A673 (cell line): ENCODE measurements around the gene ACOXL. TPM values are rescaled to one million over a fixed set of nuclear protein-coding genes. Genes with fewer than 3 reads are reported as not detected.

Source experiments
- BruUV-seq: library from RNA; stranded (reverse); fragments of 400-500 nt; replicated peaks from 2 replicates; lab custom pipeline; 2021; lab: Mats Ljungman, UMichigan
- CTCF ChIA-PET: fragments of 300-600 bp; sonication (Branson Sonifier 250); formaldehyde crosslinking; loops from one replicate; lab custom pipeline; 2022; ENCODE audit warnings: antibody characterized with exemption; lab: Charles Lee
- POLR2A ChIA-PET: fragments of 300-600 bp; sonication (Branson Sonifier 250); formaldehyde crosslinking; loops from one replicate; lab custom pipeline; 2022; ENCODE audit warnings: antibody characterized with exemption; ENCODE audit not compliant: low non-redundant PET; lab: Charles Lee
- DNase-seq: peaks from one replicate; pipeline ENCODE4 v3.0.0-alpha.2; 2015; ENCODE audit warnings: low spot score
- H3K27ac ChIP-seq: fragments of 200-600 bp; sonication (generic); 2 replicates; pipeline ENCODE4 v1.5.1; 2016; ENCODE audit warnings: mixed run types, low read depth, mild to moderate bottlenecking, mixed read lengths, antibody characterized with exemption, low read length; ENCODE audit not compliant: poor library complexity, severe bottlenecking
- H3K27me3 ChIP-seq: fragments of 200-600 bp; sonication (generic); replicated peaks from 2 replicates; pipeline ENCODE4 v1.6.1; 2017; ENCODE audit warnings: mixed run types, low read depth, mild to moderate bottlenecking, mixed read lengths, antibody characterized with exemption, low read length; ENCODE audit not compliant: insufficient read depth, poor library complexity
- H3K36me3 ChIP-seq: fragments of 200-600 bp; sonication (generic); 2 replicates; pipeline ENCODE4 v1.6.1; 2016; ENCODE audit warnings: mixed run types, mild to moderate bottlenecking, mixed read lengths, antibody characterized with exemption, low read length; ENCODE audit not compliant: insufficient read depth, poor library complexity, severe bottlenecking
- H3K4me1 ChIP-seq: fragments of 200-600 bp; sonication (generic); 2 replicates; pipeline ENCODE4 v1.6.1; 2017; ENCODE audit warnings: mixed run types, mild to moderate bottlenecking, mixed read lengths, antibody characterized with exemption, low read length; ENCODE audit not compliant: insufficient read depth, poor library complexity, severe bottlenecking
- H3K4me3 ChIP-seq: fragments of 200-600 bp; sonication (generic); 2 replicates; pipeline ENCODE4 v1.5.1; 2016; ENCODE audit warnings: low read depth, mixed run types, mild to moderate bottlenecking, mixed read lengths, low read length; ENCODE audit not compliant: poor library complexity, severe bottlenecking
- H3K9me3 ChIP-seq: fragments of 200-600 bp; sonication (generic); 2 replicates; pipeline ENCODE4 v1.6.1; 2016; ENCODE audit warnings: mixed run types, low read depth, mild to moderate bottlenecking, mixed read lengths, antibody characterized with exemption, low read length; ENCODE audit not compliant: poor library complexity, severe bottlenecking
- CTCF ChIP-seq: fragments of 300-800, 200-600 bp; sonication (generic); conservative IDR thresholded peaks from 2 replicates; pipeline ENCODE4 v1.5.1; 2017; ENCODE audit warnings: low read depth, mild to moderate bottlenecking, antibody characterized with exemption, low read length, moderate library complexity, mixed read lengths
- EZH2 ChIP-seq: fragments of 200-600 bp; sonication (generic); IDR thresholded peaks from 2 replicates; pipeline ENCODE4 v1.6.1; 2017; ENCODE audit warnings: borderline replicate concordance, low read depth, mild to moderate bottlenecking, mixed read lengths, antibody characterized with exemption, low read length; ENCODE audit not compliant: poor library complexity, severe bottlenecking
- intact Hi-C: fragments of 100-400 bp; cut with micrococcal nuclease; formaldehyde crosslinking; loops from one replicate; pipeline ENCODE4 v1.10.0; 2022; ENCODE audit not compliant: unreplicated experiment
- total RNA-seq: library from RNA; stranded (reverse); gene quantifications from 2 replicates; pipeline ENCODE4 v1.2.3, GENCODE V29; 2021

ACOXL gene
- total RNA-seq, 1 experiment from 2014 or later, result not detected

DNA sequence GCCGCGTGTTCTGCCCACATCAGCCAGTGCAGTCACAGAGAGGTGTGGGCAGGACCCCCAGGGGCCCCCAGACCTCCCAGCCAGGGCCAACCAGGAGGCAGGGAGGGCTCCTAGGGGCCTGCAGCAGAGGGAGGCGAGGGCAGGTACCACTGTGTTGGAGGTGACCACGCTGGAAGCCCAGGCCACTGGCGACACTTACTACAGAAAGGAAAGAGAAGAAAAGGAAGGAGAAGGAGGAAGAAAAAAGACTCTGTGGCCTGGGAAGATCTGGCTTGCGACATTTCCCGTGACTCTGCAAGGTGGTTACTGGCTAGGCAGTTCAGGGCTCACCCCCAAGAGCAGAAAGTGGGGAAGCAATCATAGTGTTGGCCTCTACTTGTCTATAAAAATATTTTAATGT is 290.3 kb downstream of the ACOXL start:
- no peak overlapping the region for H3K4me3 ChIP-seq
- TF ChIP-seq CTCF (no peak), EZH2 (no peak)
- ChIA-PET POLR2A (no interaction called here), CTCF (no interaction called here)
- H3K27ac ChIP-seq, result no peak overlapping the region
- BruUV-seq, result no TSS peak
- no peaks in the 10 kb centered on the region for H3K4me1 ChIP-seq
- H3K36me3 ChIP-seq, result no peaks in the 10 kb centered on the region
- intact Hi-C loops, result no loop called here
- DNase-seq, result no peak
- no peaks in the 10 kb centered on the region for H3K9me3 ChIP-seq
- H3K27me3 ChIP-seq, result peaks cover 18% of the 10 kb centered on the region

DNA sequence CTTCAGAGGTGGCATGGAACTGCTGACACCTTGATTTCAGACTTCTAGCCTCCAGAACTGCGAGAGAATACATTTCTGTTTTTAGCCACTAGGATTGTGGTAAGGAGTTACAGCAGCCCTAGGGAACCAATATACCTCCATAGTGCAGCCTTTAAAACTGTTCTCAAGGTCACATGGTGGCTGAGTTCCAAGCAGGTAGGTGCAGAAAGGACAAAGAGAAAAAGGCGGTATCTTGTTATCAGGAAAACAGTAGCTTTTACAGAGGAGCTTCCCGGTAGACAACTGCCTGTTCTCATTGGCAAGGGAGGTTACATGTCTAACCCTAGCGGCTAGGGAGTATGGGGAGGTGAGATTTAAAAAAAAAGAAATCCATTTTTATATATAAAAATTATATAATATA is 292.1 kb downstream of the ACOXL start:
- no TSS peak for BruUV-seq

DNA sequence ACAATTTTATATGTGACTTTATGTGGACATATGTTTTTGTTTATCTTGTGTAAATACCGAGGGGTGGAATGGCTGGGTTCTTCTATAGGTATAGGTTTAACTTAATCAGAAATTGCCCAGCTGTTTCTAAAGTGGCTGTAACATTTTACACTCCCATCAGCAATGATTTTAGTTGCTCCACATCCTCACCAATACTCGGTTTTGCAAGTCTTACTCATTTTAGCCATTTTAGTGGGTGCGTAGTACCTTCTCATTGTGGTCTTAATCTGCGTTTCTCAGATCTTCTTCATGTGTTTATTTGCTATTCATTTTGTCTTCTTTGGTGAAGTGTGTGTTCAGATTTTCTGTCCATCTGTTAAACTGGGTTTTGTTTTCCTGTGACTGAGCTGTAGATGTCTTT is 292.9 kb downstream of the ACOXL start:
- Histone ChIP-seq H3K4me1 (no peaks in the 10 kb centered on the region), H3K36me3 (no peaks in the 10 kb centered on the region), H3K27me3 (peaks cover 18% of the 10 kb centered on the region), H3K27ac (no peak overlapping the region), H3K4me3 (no peak overlapping the region), H3K9me3 (no peaks in the 10 kb centered on the region)
- TF ChIP-seq EZH2 (no peak), CTCF (no peak)
- intact Hi-C loops, result no loop called here
- DNase-seq, result no peak
- no TSS peak for BruUV-seq
- CTCF ChIA-PET, result no interaction called here
- POLR2A ChIA-PET, result no interaction called here

More for the DNA sequence above, 292.1 kb downstream of the ACOXL start:
- no peak overlapping the region for H3K27ac ChIP-seq
- H3K27me3 ChIP-seq, result peaks cover 18% of the 10 kb centered on the region
- ChIA-PET POLR2A (no interaction called here), CTCF (no interaction called here)
- no peaks in the 10 kb centered on the region for H3K36me3 ChIP-seq
- H3K9me3 ChIP-seq, result no peaks in the 10 kb centered on the region
- intact Hi-C loops, result no loop called here
- no peaks in the 10 kb centered on the region for H3K4me1 ChIP-seq
- no peak overlapping the region for H3K4me3 ChIP-seq
- DNase-seq, result no peak
- TF ChIP-seq EZH2 (no peak), CTCF (no peak)
